DMS 273 treated with DMSO at 0.1 percent for 48 hours (cell line): Measurements from ENCODE around the gene LZTS3.
A peak's percentile ranks its signal among the peaks of the same experiment; 100 is the strongest.
"Not testable (repeated sequence)": the region's sequence is repeated elsewhere in the genome, so short reads cannot be mapped to it uniquely, and the experiment has no call there.

ENCODE experiments used
- DNase-seq: peaks from one replicate; lab custom pipeline; 2025; lab: John Stamatoyannopoulos, UW

Gene LZTS3

GRCh38 chr20:3192226-3193015, 19.1 kb upstream of the LZTS3 start:
- no peak for DNase-seq

- DNase-seq = no peak
Observed at GRCh38 chr20:3190681-3191111, 17.3 kb upstream of the LZTS3 start.

- no peak for DNase-seq
Observed at GRCh38 chr20:3189561-3190131, 16.3 kb upstream of the LZTS3 start.

- DNase-seq = no peak
Observed at GRCh38 chr20:3188823-3189413, 15.6 kb upstream of the LZTS3 start.

- not testable (repeated sequence) for DNase-seq
Observed at GRCh38 chr20:3187861-3188260, 14.5 kb upstream of the LZTS3 start.

- DNase-seq = no peak
Observed at GRCh38 chr20:3183896-3184612, 10.7 kb upstream of the LZTS3 start.

- DNase-seq = not testable (repeated sequence)
Observed at GRCh38 chr20:3182429-3182828, 9.1 kb upstream of the LZTS3 start.

GRCh38 chr20:3181270-3181669, 7.9 kb upstream of the LZTS3 start:
- DNase-seq = no peak

- DNase-seq = no peak
Observed at GRCh38 chr20:3180319-3180718, 7.0 kb upstream of the LZTS3 start.

- no peak for DNase-seq
Observed at GRCh38 chr20:3177746-3178485, 4.6 kb upstream of the LZTS3 start.

GRCh38 chr20:3175270-3175669, 1.9 kb upstream of the LZTS3 start:
- DNase-seq = no peak

- no peak for DNase-seq
Observed at GRCh38 chr20:3174442-3175261, 1.3 kb upstream of the LZTS3 start.

- peak; percentile 28 for DNase-seq
Observed at GRCh38 chr20:3173610-3174441, 477 bp upstream of the LZTS3 start.

GRCh38 chr20:3172126-3172932, 1.0 kb downstream of the LZTS3 start:
- DNase-seq = no peak

- DNase-seq = no peak
Observed at GRCh38 chr20:3171391-3172125, 1.8 kb downstream of the LZTS3 start.

GRCh38 chr20:3168829-3169590, 4.3 kb downstream of the LZTS3 start:
- DNase-seq = no peak

- DNase-seq = no peak
Observed at GRCh38 chr20:3168079-3168828, 5.1 kb downstream of the LZTS3 start.
